NCI-H460 (cell line): ENCODE data around the gene NKD1. TPM values are rescaled to one million over a fixed set of nuclear protein-coding genes. Genes with fewer than 3 reads are reported as not detected.
"Not testable (repeated sequence)": the region's sequence is repeated elsewhere in the genome, so short reads cannot be mapped to it uniquely, and the experiment has no call there.

ENCODE experiments used
- DNase-seq: peaks from one replicate; pipeline ENCODE4 v3.0.0-alpha.2; 2016; ENCODE audit warnings: low read depth; ENCODE audit errors: extremely low read depth
- polyA plus RNA-seq: library from polyadenylated mRNA; depleted of rRNA; stranded (reverse); fragments of >200 nt; gene quantifications from 2 replicates; pipeline ENCODE4 v1.2.3, GENCODE V29; 2014; cell fraction: nucleus; rRNA removed
- total RNA-seq: library from RNA; depleted of rRNA; stranded (reverse); fragments of >200 nt; shearing (Covaris generic); gene quantifications from 2 replicates; pipeline ENCODE4 v1.2.3, GENCODE V29; 2014; rRNA removed

The NKD1 gene, protein sequence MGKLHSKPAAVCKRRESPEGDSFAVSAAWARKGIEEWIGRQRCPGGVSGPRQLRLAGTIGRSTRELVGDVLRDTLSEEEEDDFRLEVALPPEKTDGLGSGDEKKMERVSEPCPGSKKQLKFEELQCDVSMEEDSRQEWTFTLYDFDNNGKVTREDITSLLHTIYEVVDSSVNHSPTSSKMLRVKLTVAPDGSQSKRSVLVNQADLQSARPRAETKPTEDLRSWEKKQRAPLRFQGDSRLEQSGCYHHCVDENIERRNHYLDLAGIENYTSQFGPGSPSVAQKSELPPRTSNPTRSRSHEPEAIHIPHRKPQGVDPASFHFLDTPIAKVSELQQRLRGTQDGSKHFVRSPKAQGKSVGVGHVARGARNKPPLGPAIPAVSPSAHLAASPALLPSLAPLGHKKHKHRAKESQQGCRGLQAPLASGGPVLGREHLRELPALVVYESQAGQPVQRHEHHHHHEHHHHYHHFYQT
- total RNA-seq, result 0.05 and 0.12 TPM in 2 replicates
- 0.04 TPM in 1 of 2 replicates, not detected in the other for polyA plus RNA-seq

DNA sequence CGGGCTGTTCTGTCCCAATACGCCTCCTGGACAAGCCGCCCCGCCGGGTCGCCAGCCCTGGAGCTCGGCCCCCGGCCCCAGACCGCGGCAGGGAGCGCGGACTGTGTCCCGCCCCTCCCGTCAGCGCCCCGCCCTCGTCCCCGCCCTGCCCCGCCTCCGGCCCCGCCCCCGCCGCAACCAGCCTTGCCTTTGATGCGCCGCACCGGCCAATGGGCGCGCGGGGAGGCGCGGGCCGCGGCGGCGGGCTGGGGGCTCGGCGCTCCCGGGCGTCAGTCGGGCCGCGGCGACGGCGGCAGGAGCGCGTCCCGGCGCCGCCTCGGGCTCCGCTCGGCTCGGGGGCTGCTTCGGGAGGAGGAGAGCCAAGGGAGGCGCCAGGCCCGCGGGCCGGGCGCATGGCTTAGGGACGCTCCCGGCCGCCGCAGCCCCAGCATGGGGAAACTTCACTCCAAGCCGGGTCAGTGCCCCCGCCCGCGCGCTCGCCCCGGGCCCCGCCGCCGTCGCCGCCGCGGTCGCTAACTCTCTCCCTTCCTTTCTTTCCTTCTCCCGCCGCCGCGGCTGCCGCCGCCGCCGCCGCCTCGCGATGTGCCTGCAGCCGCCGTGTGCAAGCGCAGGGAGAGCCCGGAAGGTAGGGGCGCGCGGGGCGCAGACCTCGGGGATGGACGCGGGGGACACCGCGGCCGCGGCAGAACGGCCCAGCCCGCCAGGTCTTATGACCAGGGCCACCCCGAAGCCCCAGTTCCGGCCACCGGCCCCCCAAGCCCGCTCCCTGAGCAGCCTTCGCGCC, at the start of gene NKD1:
NKD1 (plus strand) TSS at position 272 of the 784 bp plus-strand sequence; CDS start at position 430, 158 bp downstream.
- DNase-seq, result peak; percentile 38

DNA sequence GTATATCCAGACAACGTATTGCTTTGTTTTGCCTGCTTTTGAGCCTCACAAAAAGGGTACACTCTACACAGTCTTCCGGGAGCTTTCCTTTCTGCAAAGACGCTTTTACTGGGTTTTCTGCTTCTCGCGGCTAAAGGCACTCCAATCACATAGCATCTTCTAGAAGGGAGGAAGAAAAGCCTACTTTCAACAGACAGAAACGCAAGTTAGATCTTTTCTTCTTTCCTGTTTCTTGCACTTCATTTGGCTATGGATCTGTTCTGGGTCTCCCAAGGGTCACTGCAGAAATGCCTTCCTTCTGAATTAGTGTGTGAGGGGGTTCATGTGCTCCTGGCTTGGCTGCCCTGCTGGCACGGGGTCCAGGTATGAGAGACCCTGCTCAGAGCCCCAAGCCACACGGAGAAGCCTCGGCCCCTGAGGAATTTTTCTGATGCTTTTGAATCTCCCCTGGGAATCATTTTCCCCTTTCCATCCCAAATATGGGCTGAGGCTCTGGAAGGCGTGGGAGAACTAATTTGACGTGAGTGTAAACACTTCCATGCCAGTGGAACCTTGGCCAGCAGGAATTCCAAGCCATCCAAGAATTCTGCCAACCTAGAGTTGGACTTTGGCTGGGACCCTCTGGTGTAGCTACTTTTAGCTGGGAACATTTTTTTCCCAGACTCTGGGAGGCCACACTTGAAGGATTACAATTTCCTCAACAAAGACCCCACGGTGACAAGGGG, 49.6 kb upstream of the NKD1 start:
- no peak for DNase-seq

DNA sequence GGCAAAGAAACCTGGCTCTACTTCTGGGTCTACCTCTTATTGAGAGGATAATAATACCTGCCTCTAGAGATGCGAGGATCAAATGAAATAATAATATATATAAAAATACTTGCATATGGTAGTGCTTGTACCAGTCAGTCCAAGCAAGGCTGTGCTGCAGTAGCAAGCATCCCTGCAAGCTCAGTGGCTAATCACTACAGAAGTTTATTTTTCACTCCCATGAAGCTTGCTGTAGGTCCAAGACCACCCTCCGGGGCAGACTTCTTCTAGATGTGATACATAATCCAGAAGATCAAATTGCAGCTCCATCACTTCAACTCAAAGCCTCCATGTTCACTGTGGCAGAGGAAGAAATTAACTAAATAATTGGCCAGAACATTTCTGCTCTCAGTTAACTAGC, 48.9 kb upstream of the NKD1 start:
- DNase-seq, result no peak

DNA sequence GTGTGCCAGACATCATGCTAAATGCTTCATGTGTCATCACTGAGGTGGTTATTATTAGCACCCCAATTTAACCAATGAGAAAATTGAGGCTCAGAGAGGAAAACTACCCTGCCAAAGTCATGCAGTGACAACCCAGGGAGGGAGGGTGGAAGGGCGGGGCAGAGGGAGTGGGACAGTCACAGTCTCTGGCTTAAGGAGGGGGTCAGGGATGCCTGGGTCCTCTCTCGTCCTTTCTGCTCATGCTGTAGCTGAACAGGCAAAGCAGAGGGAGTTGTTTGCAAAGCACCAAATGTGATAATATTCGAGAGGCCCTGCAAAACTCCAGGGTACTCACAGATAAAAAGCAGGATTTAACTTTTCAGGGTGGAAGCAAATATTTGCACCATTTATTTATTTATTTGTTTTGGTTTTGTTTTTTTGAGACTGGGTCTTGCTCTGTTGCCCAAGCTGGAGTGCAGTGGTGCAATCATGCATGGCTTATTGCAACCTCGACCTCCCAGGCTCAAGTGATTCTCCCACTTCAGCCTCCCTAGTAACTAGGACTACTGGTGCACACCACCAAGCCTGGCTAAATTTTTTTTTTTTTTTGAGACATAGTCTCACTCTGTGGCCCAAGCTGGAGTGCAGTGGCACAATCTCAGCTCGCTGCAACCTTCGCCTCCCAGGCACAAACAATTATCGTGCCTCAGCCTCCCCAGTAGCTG, 47.9 kb upstream of the NKD1 start:
- no peak for DNase-seq

DNA sequence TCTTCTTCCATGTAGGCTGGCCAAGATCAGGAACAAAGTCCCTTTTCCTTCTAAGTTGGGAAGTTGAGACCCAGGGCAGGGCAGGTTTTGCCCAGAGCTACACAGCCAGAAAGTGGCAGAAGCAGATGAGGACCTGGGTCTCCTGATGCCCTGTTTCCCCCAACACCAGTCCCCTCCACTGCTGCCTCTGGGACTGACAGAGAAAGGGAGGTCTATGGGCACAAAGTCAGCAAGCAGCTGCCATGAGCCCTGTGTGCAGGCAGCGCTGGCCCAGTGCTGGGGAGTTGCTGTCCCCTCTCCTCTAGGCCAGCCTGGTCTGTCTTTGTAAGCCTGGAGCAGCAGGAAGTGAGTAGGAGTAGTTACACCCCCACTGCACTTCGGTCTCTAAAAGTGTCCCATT, 46.9 kb upstream of the NKD1 start:
- DNase-seq, result no peak

DNA sequence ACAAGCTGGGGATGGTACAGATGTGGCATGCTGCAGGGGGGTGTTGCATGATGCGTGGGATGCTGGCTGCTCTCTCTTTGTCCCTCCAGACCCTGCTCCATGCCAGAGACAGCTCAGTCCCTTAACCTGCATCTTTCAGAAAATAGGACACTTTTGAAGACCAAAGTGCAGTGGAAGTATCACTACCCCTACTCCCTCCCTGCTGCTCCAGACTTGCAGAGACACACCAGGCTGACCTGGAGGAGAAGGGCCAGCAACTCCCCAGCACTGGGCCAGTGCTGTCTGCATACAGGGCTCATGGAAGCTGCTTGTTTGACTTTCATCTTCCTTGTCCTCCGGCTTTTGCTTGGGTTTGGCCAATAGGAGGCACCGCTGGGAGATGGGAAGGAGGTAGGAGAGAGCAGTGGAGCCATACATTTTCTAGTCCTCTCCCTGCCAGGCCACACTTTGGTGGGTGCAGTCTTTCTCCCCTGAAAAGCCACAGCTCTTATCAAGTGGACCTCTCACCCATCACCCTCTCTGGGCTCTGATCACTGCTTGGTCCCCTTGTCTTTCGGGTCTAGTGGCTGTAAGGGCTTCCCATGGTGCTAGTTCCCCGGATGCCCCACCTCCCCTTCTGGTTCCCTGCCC, 46.1 kb upstream of the NKD1 start:
- DNase-seq, result no peak

DNA sequence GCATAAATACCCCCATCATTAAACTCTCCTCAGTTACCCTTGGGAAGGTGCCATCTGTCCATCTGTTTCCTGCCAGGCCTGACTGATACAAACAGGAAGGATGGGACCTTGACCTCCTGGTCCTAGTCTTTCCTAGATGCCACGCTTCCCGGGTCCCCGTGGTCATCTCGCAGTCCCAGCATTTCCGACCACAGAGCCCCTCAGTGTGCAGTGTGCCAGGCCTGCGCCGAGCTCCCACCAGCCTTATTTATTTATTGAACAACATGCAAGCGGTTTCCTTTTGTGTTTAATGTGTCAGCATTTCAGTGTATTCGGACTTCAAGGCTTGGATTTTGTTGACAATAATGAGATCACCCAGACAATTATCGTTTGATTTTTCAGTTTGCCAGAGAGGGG, 45.6 kb upstream of the NKD1 start:
- DNase-seq, result no peak

DNA sequence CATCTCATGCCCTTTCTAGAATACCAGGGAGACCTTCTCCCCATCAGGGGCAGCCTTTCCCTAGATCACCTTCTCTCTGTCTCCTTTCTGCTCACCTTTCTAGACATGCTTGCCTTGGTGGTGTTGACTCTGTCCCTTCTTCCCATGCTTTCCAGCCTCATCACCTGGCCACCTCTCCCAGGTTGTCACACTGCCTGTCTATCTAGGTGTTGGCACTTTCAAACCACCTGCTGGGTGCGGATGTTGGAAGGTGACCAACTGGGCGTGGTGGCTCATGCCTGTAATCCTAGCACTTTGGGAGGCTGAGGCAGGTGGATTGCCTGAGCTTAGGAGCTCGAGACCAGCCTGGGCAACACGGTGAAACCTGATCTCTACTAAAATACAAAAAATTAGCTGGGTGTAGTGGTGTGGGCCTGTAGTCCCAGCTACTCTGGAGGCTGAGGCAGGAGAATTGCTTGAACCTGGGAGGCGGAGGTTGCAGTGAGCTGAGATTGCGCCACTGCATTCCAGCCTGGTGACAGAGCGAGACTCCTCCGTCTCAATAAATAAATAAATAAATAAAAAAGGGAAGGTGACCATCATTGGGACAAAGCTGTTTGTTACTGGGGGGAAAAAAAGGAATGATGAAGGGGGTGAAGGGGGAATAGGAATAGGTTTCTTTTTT, 44.2 kb upstream of the NKD1 start:
- DNase-seq, result not testable (repeated sequence)

DNA sequence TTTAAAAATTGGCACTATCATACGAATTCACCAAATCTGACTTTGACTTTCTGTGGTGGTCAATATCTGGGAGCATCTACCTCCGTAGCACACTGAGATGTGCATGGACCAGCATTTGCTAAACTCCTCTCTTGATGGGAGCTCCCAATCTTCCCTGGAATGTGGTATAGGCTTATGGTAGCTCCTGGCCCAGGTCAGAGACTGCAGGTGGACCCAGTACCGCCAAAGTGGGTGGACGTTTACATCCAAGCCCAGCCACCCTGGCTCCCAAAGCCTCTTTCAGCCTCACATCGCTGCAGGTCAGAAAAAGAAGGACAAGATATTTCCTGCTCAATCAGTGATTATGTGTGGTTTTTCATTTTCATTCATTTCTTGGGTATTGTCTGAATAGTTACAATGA, 43.1 kb upstream of the NKD1 start:
- DNase-seq, result no peak

DNA sequence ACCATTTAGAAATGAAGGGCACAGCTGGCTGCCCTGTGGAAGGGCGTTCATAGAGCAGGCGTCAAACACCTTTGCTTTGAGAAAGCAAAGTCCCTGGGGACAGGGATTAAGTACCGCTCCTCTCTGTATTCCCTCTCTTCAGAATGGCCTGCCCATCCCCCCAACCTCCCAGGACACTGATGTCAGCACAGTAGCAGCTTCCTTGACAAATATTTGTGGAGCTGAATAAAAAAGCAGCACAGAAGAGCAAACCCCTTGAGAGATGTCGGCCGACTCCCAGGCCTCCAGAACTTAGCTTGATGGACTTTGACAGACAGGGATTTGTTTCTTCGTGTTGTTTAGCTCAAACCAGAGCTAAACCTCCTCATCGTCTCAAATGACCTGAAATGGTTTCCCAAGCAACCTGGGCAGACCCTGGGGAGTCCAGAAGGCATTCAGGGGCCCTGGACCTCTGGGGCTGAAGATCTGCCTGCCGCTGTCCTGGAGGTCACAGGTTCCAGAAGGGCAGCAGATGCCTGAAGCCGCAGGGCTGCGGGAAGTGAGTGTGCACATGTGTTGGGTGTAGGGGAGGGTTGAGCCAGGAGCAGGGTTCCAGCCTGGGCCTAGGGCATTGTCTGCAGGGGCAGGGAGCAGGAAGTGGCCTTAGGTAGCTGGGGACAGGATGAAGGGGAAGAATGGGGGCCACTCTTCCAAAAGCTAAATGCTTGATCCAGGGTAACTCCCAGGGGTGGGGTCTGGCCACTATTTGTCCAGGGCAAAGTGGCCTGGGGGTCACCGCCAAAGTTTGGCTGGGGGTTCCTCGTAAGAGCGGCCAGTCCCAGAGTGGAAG, 42.3 kb upstream of the NKD1 start:
- no peak for DNase-seq

DNA sequence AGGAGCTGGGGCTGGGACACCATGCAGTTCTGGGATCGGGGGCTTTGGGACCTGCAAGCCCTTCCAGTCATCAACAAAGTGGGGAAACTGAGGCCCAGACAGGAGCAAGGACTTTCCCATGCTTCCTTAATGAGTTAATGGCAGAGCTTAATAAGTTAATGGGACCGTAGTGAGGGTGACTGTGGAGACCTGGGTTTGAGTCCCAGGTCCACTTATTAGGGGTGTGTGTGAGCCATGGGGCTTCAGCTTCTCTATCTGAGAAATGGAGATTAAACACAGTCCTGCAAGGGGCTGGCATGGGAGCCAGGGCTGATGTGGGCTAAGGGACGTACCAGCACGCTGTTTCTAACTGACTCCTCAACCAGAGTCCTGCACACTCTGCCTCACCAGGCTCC, 41.7 kb upstream of the NKD1 start:
- DNase-seq, result no peak

DNA sequence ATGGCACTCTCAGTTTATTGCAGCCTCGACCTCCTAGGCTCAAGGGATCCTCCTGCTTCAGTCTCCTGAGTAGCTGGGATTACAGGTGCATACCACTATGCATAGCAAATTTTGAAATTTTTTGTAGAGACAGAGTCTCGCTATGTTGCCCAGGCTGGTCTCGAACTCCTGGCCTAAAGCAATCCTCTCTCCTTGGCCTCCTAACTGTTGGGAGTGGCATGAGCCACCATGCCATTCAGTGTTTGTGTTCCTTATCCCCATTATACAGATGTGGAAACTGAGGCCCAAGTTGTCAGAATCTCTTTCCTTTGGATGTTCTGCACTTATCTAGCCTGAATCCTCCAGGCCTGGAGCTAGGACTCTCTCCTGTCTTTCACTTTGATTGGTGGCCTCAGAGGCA, 40.8 kb upstream of the NKD1 start:
- DNase-seq, result no peak

DNA sequence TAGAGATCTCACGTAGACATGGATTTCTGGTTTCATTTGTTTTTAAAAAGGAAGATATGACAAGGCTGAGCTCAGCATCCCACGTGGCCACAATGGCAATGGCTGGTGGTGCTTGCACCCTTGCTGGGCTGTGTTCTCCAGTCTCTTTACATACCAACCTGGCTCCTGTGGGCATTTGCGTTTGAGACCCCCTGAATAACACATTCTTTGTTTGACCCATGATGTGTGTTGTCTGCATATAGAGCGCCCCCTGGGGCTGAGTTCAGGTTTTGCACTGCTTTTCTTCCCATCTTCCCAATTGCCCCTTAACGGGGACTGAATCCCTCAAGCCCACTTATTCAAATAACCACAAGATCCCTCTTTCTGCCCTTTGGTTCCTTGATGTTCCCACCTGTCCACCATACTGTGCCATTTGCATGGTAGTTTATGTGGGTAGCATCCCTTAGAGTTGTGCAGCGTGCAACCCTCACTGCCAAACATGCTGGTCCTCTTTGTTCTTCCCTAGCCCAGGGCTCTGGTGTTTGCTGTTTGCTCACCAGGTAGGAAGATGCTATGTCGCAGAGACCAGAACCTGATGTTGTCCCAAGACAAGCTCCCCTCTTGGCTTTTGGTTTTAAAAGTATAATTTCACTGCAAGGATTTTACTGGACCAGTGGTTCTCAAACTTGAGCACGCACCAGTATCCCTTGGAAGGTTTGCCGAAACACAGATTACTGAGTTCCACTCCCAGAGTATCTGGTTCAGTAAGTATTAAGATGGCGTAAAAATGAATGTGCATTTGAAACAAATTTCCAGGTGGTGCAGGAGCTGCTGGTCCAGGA, 38.5 kb upstream of the NKD1 start:
- DNase-seq, result no peak

DNA sequence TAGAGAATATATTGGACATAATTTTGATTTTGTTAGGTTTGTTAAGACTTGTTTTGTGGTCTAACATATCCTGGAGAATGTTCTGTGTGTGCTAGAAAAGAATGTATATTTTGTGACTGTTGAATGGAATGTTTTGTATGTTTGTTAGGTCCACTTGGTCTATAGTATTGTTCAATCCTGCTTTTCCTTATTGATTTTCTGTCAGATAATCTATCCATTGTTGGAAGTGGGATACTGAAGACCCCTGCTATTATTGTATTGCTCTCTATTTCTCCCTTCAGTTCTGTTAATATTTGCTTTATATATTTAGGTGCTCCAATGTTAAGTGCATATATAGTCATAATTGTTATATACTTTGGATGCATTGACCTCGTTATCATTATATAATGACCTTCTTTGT, 33.0 kb upstream of the NKD1 start:
- no peak for DNase-seq

DNA sequence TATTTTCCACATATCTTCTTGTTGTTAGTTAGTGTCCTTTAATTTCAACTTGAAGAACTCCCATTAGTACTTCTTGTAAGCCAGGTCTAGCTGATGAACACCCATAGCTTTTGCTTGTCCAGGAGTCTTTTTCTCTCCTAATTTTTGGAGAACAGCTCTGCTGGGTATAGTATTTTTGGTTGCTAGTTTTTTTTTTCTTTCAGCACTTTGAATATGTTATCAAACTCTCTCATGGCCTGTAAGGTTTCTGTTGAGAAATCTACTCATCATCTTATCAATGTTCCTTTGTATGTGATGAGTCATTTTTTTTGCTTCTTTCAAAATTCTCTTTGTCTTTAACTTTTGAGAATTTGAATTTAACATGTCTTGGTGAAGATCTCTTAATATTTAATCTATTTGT, 31.8 kb upstream of the NKD1 start:
- DNase-seq, result no peak

DNA sequence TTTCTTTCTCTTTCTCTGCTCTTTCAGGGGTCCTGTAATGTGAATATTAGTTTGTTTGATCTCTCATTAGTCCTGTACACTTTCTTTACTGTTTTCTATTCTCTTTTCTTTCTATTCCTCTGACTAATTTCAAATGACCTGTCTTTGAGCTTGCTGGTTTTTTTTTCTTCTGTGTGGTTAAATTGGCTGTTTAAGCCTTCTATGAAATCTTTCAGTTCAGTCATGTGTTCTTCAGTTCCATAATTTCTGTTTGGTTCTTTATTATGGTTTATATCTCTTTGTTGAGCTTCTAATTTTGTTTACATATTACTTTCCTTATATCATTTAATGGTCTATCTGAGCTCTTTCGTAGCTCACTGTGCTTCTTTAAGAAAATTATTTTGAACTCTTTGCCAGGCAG, 31.3 kb upstream of the NKD1 start:
- no peak for DNase-seq

DNA sequence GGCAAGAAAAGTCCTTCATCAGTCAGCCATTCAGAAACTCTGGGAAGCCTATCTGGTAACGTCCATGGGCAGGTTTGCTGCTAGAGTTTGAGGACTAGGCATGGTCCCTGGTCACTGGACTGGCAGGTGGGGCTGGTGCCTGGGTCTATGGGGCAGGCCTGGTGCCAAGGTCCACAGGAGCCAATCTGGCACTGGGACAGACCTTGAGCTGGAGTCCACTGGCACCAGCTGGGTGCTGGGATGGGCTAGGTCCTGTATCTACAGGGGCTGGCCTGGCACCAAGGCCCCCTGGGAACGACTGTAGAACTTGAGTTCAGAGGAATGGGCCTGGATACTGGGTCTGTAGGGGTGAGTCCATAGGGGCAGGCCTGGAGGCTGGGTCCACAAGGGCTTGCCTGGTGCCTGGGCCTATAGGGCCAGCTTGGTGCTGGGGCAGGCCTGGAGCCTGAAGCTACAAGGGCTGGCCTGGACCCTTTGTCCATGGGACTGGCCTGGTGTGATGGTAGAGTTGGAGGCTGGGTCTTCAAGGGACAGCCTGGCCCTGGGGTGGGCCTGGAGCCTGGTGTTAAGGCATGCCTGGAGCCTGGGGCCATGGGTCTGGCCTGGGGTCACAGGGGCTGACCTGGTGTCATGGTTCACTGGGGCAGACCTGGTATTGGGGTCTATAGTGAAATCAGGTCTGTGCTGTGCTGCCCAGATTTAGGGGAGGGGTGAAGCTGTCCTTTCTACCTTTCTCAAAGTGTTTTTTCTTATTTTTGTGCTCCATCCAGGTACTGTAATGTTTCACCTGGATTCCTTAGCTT, 30.5 kb upstream of the NKD1 start:
- no peak for DNase-seq
